ENCODE results near the gene CEP68. TPM values are rescaled to one million over a fixed set of nuclear protein-coding genes. Genes with fewer than 3 reads are reported as not detected.

Gene CEP68
- total and polyA plus RNA-seq, 2 donors (not counting 1 experiment from before 2014, with no cell fraction given), result 8.5 to 12.7 TPM

DNA sequence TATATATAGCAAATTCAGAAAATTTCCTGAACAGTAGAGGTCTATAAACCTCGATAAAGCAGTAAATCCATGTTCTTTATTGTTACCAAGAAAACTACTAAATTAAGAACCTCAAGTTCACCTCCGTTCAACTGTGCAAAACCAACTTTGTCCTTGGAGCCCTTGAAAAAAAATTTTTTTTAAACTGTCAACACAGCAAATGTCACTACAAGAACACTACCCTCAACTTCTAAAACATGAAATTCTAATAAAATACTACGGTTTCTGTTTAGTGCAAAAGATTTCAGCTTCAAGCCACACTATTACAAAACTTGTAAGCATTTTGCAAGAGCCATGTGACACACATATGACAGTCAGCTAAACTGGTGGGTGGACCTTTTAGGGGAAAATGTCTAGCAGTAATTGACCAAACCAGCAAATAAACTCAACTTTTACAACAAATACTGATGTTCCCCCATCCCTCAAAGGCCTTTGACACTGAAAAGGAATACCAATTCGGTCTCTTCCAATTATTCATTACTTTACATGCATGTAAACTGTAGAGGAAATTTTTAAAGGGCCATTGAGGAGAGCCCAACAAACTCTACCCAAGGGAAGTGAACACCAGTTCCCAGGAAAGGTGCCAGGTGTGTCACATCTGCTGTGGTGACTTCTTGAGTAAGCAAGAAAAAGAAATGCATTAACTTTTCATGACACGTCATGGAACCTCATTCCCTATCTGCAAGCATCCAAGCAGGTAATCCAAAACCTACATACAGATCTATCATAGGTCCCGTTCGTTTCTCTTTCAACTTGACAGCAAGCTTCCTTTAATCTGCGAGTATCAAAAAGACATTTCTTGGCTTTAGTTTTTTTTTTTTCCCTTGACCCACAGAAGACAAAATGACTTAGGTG lies 72.3 kb downstream of the CEP68 start:
- peak; percentile 62 to 79 for DNase-seq (ENCODE audit: low read depth in 2 of 2)
- Histone ChIP-seq H4K20me1 (ENCODE audit: control insufficient read depth, extremely low read depth, insufficient read depth, low read length) (peaks cover 4% of the 10 kb centered on the region), H3K4me1 (ENCODE audit: control insufficient read depth, extremely low read depth, insufficient read depth, low read length) (no peaks in the 10 kb centered on the region), H2AFZ (ENCODE audit: low read length) (no peak overlapping the region), H3K79me2 (ENCODE audit: control insufficient read depth, insufficient read depth, low read length) (peaks cover 63% of the 10 kb centered on the region), H3K4me3 (replicated peaks in 1 of 4; ENCODE audit: control extremely low read depth in 1 of 4, insufficient read depth in 1 of 4, low read depth in 3 of 4, low read length in 4 of 4) (peak overlapping the region; percentile 85 to 99 (median 94)), H3K9ac (ENCODE audit: insufficient read depth, low read length) (peak overlapping the region; percentile 1), H3K36me3 (ENCODE audit: control insufficient read depth, insufficient read depth, low read length) (no peaks in the 10 kb centered on the region), H3K4me2 (ENCODE audit: extremely low read depth, insufficient read depth, low read length) (peak overlapping the region; percentile 30), H3K27ac (ENCODE audit: insufficient read depth, low read length) (peak overlapping the region; percentile 99), H3K27me3 (ENCODE audit: control insufficient read depth, insufficient read depth, low read length) (no peaks in the 10 kb centered on the region), H3K9me3 (ENCODE audit: control insufficient read depth, insufficient read depth, low read depth, low read length) (no peaks in the 10 kb centered on the region)
- TF ChIP-seq, protein P1, sequence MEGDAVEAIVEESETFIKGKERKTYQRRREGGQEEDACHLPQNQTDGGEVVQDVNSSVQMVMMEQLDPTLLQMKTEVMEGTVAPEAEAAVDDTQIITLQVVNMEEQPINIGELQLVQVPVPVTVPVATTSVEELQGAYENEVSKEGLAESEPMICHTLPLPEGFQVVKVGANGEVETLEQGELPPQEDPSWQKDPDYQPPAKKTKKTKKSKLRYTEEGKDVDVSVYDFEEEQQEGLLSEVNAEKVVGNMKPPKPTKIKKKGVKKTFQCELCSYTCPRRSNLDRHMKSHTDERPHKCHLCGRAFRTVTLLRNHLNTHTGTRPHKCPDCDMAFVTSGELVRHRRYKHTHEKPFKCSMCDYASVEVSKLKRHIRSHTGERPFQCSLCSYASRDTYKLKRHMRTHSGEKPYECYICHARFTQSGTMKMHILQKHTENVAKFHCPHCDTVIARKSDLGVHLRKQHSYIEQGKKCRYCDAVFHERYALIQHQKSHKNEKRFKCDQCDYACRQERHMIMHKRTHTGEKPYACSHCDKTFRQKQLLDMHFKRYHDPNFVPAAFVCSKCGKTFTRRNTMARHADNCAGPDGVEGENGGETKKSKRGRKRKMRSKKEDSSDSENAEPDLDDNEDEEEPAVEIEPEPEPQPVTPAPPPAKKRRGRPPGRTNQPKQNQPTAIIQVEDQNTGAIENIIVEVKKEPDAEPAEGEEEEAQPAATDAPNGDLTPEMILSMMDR (conservative IDR thresholded peaks at IDR 0.05 in 1 of 2, IDR thresholded peaks at IDR 0.05 in 1 of 2; ENCODE audit: low read depth in 1 of 2, low read length in 2 of 2), result no peak
- TF ChIP-seq EZH2 (IDR thresholded peaks at IDR 0.05; ENCODE audit: low read length, missing control alignments), result no peak

DNA sequence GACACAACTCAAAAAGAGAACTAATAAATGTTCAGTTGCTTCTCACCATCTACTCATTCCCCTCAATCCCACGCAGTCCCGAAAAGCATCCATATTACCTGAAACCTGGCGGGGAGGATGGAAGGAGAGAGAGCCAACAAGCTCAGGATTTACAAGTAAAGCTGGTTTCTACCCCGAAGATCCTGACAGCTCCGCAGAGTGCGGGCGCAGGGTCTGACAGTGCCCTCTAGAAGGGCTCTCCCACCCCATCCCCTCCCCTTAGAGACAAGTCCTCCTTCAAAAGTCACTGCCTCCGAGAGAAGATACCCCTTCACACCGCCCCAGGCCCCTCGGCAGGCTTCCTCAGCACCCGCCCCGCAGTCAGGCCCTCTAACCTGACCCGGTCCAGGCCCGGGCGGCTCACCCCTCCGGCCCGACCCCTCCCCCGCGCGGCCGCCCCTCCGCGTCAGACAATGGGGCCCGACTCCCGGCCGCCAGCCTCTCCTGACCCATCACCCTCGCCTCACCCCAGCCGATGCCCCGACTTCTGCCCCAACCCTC lies 73.1 kb downstream of the CEP68 start:
- Histone ChIP-seq H3K4me2 (ENCODE audit: extremely low read depth, insufficient read depth, low read length) (peak overlapping the region; percentile 41), H3K4me1 (ENCODE audit: control insufficient read depth, extremely low read depth, insufficient read depth, low read length) (no peaks in the 10 kb centered on the region), H4K20me1 (ENCODE audit: control insufficient read depth, extremely low read depth, insufficient read depth, low read length) (peaks cover 4% of the 10 kb centered on the region), H2AFZ (ENCODE audit: low read length) (no peak overlapping the region), H3K9me3 (ENCODE audit: control insufficient read depth, insufficient read depth, low read depth, low read length) (no peaks in the 10 kb centered on the region), H3K79me2 (ENCODE audit: control insufficient read depth, insufficient read depth, low read length) (peaks cover 55% of the 10 kb centered on the region), H3K27me3 (ENCODE audit: control insufficient read depth, insufficient read depth, low read length) (no peaks in the 10 kb centered on the region), H3K9ac (ENCODE audit: insufficient read depth, low read length) (peak overlapping the region; percentile 99), H3K36me3 (ENCODE audit: control insufficient read depth, insufficient read depth, low read length) (no peaks in the 10 kb centered on the region), H3K27ac (ENCODE audit: insufficient read depth, low read length) (peak overlapping the region; percentile 99), H3K4me3 (replicated peaks in 1 of 4; ENCODE audit: control extremely low read depth in 1 of 4, insufficient read depth in 1 of 4, low read depth in 3 of 4, low read length in 4 of 4) (peak overlapping the region; percentile 85 to 99 (median 94))
- DNase-seq (ENCODE audit: low read depth in 2 of 2), result peak; percentile 13 to 20
- TF ChIP-seq, protein P1 (conservative IDR thresholded peaks at IDR 0.05 in 1 of 2, IDR thresholded peaks at IDR 0.05 in 1 of 2; ENCODE audit: low read depth in 1 of 2, low read length in 2 of 2), result no peak
- TF ChIP-seq EZH2 (IDR thresholded peaks at IDR 0.05; ENCODE audit: low read length, missing control alignments), result no peak
